CD4-positive, alpha-beta T cell (primary cell): Measurements from ENCODE around the gene MACC1. TPM values are rescaled to one million over a fixed set of nuclear protein-coding genes. Genes with fewer than 3 reads are reported as not detected.
A peak's percentile ranks its signal among the peaks of the same experiment; 100 is the strongest.

Experiments
- ATAC-seq: fragments of 200-7000 bp; cut with Tn5 transposase; one replicate; pipeline ENCODE4 v1.10.0; 2022; ENCODE audit warnings: mild to moderate bottlenecking; ENCODE audit not compliant: poor library complexity
- CTCF ChIA-PET: fragments of 350-600 bp; sonication (Branson Sonifier 250); formaldehyde crosslinking; loops from one replicate; lab custom pipeline; 2021; ENCODE audit warnings: antibody characterized with exemption, inconsistent platforms; lab: Charles Lee
- POLR2A ChIA-PET: fragments of 350-600 bp; sonication (Branson Sonifier 250); formaldehyde crosslinking; loops from one replicate; lab custom pipeline; 2021; ENCODE audit warnings: antibody characterized with exemption, inconsistent platforms; lab: Charles Lee
- DNase-seq, 14 experiments: peaks; one replicate each; pipeline ENCODE4 v3.0.0-alpha.2; 2013 to 2020; ENCODE audit warnings: mixed read lengths in 2 of 14
- H3K27ac ChIP-seq, 2 donors: one replicate each; pipeline versions ENCODE4 v1.5.1 to v1.7.0; 2013; ENCODE audit warnings: low read length in 2 of 2, low read depth in 1 of 2, mild to moderate bottlenecking in 1 of 2
- H3K27me3 ChIP-seq, 2 experiments: 1 replicate in 1 of 2; 2 replicates in 1 of 2; pipeline versions ENCODE4 v1.6.1 to v1.7.0; 2013; ENCODE audit warnings: low read length in 2 of 2, control low read depth in 1 of 2, mild to moderate bottlenecking in 1 of 2, moderate library complexity in 1 of 2; ENCODE audit not compliant: insufficient read depth in 2 of 2, control insufficient read depth in 1 of 2
- H3K36me3 ChIP-seq: one replicate; pipeline ENCODE4 v1.6.1; 2013; ENCODE audit warnings: low read length, control low read depth; ENCODE audit not compliant: insufficient read depth
- H3K4me1 ChIP-seq: one replicate; pipeline ENCODE4 v1.6.1; 2013; ENCODE audit warnings: low read length, control low read depth; ENCODE audit not compliant: insufficient read depth
- H3K4me3 ChIP-seq: one replicate; pipeline ENCODE4 v1.5.1; 2013; ENCODE audit warnings: mild to moderate bottlenecking, low read length, moderate library complexity
- H3K9me3 ChIP-seq, 2 experiments: 1 replicate in 1 of 2; 2 replicates in 1 of 2; pipeline versions ENCODE4 v1.6.1 to v1.7.0; 2013; ENCODE audit warnings: low read length in 2 of 2, mild to moderate bottlenecking in 2 of 2, control low read depth in 1 of 2, moderate library complexity in 1 of 2; ENCODE audit not compliant: control insufficient read depth in 1 of 2, insufficient read depth in 1 of 2
- H3K27ac Mint-ChIP-seq: one replicate; pipeline ENCODE4 v1.8.0; 2020; ENCODE audit warnings: mixed read lengths
- H3K27me3 Mint-ChIP-seq: one replicate; pipeline ENCODE4 v1.8.0; 2021; ENCODE audit warnings: mixed read lengths
- H3K36me3 Mint-ChIP-seq: one replicate; pipeline ENCODE4 v1.8.0; 2021; ENCODE audit warnings: low read depth, mixed read lengths
- H3K4me1 Mint-ChIP-seq: one replicate; pipeline ENCODE4 v1.8.0; 2021; ENCODE audit warnings: low read depth, mixed read lengths
- H3K4me3 Mint-ChIP-seq: one replicate; pipeline ENCODE4 v1.8.0; 2020; ENCODE audit warnings: mild to moderate bottlenecking, mixed read lengths
- H3K9me3 Mint-ChIP-seq: one replicate; pipeline ENCODE4 v1.8.0; 2020; ENCODE audit warnings: mixed read lengths
- intact Hi-C, 2 experiments: fragments of 100-400 bp; cut with DNase I in 1 of 2; cut with micrococcal nuclease in 1 of 2; formaldehyde crosslinking; loops; one replicate each; pipeline versions ENCODE4 v1.15.1 to v1.9.0; 2023 to 2025; cut with DNase I, micrococcal nuclease
- total RNA-seq, 174 experiments: library from RNA in 2 of 174; stranded (reverse) in 2 of 174; gene quantifications; one replicate each; pipeline ENCODE4 v1.2.3 and lab custom pipeline; 2021 to 2026
- TF ChIP-seq, protein P1 (sequence below): fragments of 200-600 bp; IDR thresholded peaks from one replicate; pipeline ENCODE4 v1.8.0; 2022; ENCODE audit warnings: antibody characterized with exemption, mild to moderate bottlenecking

Gene MACC1
- total RNA-seq, 2 experiments from 2014 or later = 0.05 to 0.14 TPM

DNA sequence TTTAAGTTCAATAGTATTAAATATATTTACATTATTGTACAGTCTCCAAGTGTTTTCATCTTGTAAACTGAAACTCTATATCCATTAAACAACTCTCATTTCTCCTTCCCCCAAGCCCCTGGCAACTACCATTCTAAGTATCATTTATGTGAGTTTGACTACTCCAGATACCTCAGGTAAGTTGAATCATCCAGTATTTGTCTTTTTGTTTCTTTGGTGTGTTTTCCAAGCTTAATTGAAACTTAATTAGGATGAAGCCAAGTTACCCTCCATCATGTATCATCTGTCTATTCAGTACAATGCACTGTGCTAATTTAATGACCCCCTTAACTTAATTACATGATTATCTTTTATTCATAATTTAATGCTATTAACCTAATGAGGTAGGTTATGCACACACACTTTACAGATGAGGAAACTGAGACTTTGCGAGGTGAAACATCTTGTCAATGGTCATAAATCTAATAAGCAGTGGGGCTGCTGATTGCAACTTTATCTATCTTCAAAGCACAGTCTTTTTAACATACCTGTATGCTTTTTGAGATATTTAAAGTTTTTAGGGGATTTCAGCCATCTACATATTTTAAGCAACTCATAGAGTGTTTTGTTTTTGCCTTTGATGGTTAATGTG is 663 bp downstream of the MACC1 start:
- POLR2A ChIA-PET = no interaction called here
- Histone ChIP-seq H3K27me3 (no peaks in the 10 kb centered on the region), H3K36me3 (no peaks in the 10 kb centered on the region), H3K4me1 (no peaks in the 10 kb centered on the region), H3K4me3 (no peak overlapping the region), H3K27ac (no peak overlapping the region), H3K9me3 (no peaks in the 10 kb centered on the region)
- intact Hi-C loops = no loop called here
- Mint-ChIP-seq H3K9me3 (no peaks in the 10 kb centered on the region), H3K4me1 (peaks cover 14% of the 10 kb centered on the region), H3K4me3 (no peak overlapping the region), H3K27me3 (no peaks in the 10 kb centered on the region), H3K27ac (no peak overlapping the region), H3K36me3 (no peaks in the 10 kb centered on the region)
- no peak for ATAC-seq
- TF ChIP-seq, protein P1, sequence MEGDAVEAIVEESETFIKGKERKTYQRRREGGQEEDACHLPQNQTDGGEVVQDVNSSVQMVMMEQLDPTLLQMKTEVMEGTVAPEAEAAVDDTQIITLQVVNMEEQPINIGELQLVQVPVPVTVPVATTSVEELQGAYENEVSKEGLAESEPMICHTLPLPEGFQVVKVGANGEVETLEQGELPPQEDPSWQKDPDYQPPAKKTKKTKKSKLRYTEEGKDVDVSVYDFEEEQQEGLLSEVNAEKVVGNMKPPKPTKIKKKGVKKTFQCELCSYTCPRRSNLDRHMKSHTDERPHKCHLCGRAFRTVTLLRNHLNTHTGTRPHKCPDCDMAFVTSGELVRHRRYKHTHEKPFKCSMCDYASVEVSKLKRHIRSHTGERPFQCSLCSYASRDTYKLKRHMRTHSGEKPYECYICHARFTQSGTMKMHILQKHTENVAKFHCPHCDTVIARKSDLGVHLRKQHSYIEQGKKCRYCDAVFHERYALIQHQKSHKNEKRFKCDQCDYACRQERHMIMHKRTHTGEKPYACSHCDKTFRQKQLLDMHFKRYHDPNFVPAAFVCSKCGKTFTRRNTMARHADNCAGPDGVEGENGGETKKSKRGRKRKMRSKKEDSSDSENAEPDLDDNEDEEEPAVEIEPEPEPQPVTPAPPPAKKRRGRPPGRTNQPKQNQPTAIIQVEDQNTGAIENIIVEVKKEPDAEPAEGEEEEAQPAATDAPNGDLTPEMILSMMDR = no peak
- CTCF ChIA-PET = no interaction called here
- no peak for DNase-seq

DNA sequence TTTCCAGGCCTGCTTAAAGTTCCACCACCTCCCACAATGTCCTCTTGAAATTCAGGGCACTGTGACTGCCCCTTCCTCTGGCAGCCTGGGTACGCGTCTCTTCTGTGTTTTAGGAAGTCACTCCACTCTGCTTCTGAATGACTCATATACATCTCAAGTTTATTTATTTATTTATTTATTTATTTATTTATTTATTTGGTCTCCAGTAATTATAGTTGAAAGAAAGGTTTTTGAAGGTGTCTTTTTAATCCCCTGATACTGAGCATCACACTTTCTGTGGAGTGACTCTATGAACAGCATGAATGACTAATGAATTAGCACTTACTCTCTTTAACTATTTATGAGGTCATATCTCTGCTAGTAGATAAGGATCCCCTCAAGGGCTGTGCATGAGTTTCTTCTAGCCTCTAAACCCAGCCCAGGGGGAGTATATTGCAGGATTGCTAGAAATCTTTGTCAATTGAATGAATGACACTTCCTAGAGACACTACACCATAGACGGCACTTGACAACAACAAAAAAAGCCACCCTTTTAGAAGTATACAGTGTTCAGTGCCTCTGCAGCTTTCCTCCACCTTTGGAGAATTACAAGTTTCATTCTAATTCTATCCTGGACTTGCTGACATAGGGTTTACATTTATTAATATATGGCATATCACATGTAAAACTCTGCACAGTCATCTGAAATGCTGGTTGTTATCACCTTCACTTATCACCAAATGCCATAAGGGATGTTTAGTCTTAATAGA is 2.1 kb downstream of the MACC1 start:
- intact Hi-C loops = loop anchor here in 1 of 2 experiments (5.0 kb wide), 1 partner anchor 1708 kb away; no protein-coding TSS in a partner anchor
- TF ChIP-seq, protein P1 = no peak
- H3K4me3 Mint-ChIP-seq = no peak overlapping the region
- Histone ChIP-seq H3K27ac (no peak overlapping the region), H3K9me3 (no peaks in the 10 kb centered on the region), H3K36me3 (no peaks in the 10 kb centered on the region), H3K4me1 (no peaks in the 10 kb centered on the region), H3K27me3 (no peaks in the 10 kb centered on the region), H3K4me3 (no peak overlapping the region)
- H3K27me3 Mint-ChIP-seq = no peaks in the 10 kb centered on the region
- DNase-seq (peak in 1 of 14 experiments; percentile 17), ATAC-seq (no peak)
- H3K27ac Mint-ChIP-seq = no peak overlapping the region
- no peaks in the 10 kb centered on the region for H3K36me3 Mint-ChIP-seq
- POLR2A ChIA-PET = no interaction called here
- peaks cover 14% of the 10 kb centered on the region for H3K4me1 Mint-ChIP-seq
- H3K9me3 Mint-ChIP-seq = no peaks in the 10 kb centered on the region
- CTCF ChIA-PET = no interaction called here

DNA sequence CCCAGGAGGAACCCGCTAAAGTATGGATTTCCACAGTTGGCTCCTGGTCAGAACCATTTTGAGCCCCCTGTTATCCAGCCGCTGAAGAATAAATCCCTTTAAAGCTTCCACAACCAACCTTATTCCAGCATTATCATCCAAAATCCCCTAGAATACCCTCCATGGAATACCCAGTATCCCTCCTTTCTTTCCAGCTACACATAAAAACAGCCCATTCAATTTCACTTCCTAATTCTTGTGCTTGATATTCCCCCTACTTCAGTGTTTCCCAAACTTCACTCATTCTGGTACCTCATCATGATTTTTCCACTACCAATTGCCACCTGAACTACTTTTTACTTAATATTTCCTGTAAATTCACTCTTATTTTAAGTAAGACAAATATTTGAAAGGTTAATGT is 3.1 kb downstream of the MACC1 start:
- CTCF ChIA-PET = no interaction called here
- intact Hi-C loops = loop anchor here in 1 of 2 experiments (5.0 kb wide), 1 partner anchor 1707 kb away; no protein-coding TSS in a partner anchor
- H3K36me3 Mint-ChIP-seq = no peaks in the 10 kb centered on the region
- no peak overlapping the region for H3K4me3 Mint-ChIP-seq
- no peaks in the 10 kb centered on the region for H3K27me3 Mint-ChIP-seq
- POLR2A ChIA-PET = no interaction called here
- no peak for DNase-seq
- Histone ChIP-seq H3K27ac (no peak overlapping the region), H3K4me3 (no peak overlapping the region), H3K27me3 (no peaks in the 10 kb centered on the region), H3K4me1 (no peaks in the 10 kb centered on the region), H3K36me3 (no peaks in the 10 kb centered on the region), H3K9me3 (peaks cover 0 to 1% of the 10 kb centered on the region in 2 experiments)
- H3K9me3 Mint-ChIP-seq = no peaks in the 10 kb centered on the region
- TF ChIP-seq, protein P1 = no peak
- peaks cover 14% of the 10 kb centered on the region for H3K4me1 Mint-ChIP-seq
- no peak overlapping the region for H3K27ac Mint-ChIP-seq
- no peak for ATAC-seq
